Lower lobe of right lung (tissue), 2 donors: ENCODE results near the gene ATP2A1. TPM values are rescaled to one million over a fixed set of nuclear protein-coding genes. Genes with fewer than 3 reads are reported as not detected.

Source experiments
- ATAC-seq, 2 donors: fragments of 200-7000 bp; cut with Tn5 transposase; one replicate each; pipeline ENCODE4 v1.9.1; 2020 to 2022; ENCODE audit warnings: mild to moderate bottlenecking in 2 of 2, moderate library complexity in 2 of 2
- DNase-seq: peaks from one replicate; pipeline ENCODE4 v3.0.0-alpha.2; 2020
- H3K27ac ChIP-seq: fragments of 200-600 bp; one replicate; pipeline ENCODE4 v1.8.0; 2022
- H3K27me3 ChIP-seq: fragments of 200-600 bp; one replicate; pipeline ENCODE4 v1.8.0; 2022; ENCODE audit warnings: low read depth
- H3K36me3 ChIP-seq: fragments of 200-600 bp; one replicate; pipeline ENCODE4 v1.8.0; 2022; ENCODE audit warnings: mild to moderate bottlenecking
- H3K4me1 ChIP-seq: fragments of 200-600 bp; one replicate; pipeline ENCODE4 v1.8.0; 2022
- H3K4me3 ChIP-seq: fragments of 200-600 bp; one replicate; pipeline ENCODE4 v1.8.0; 2022; ENCODE audit warnings: mild to moderate bottlenecking
- H3K9me3 ChIP-seq: fragments of 200-600 bp; one replicate; pipeline ENCODE4 v1.8.0; 2022
- CTCF ChIP-seq: fragments of 200-600 bp; IDR thresholded peaks from one replicate; pipeline ENCODE4 v1.8.0; 2022; ENCODE audit warnings: antibody characterized with exemption, mild to moderate bottlenecking
- intact Hi-C: fragments of 100-400 bp; cut with DNase I; formaldehyde crosslinking; loops from one replicate; pipeline ENCODE4 v1.11.0; 2022
- total RNA-seq: library from RNA; stranded (reverse); fragmentation: NEBNext Ultra II Directional; extraction: Animal tissue kit (Norgen Biotek cat#: 25700); gene quantifications from one replicate; pipeline ENCODE4 v1.2.1, GENCODE V29; 2021
- donor health status: DM: no; HTN: yes; CAD: no; lungs with severe emphysema.

ATP2A1 gene
- total RNA-seq, 1 donor from 2014 or later = 0.38 TPM

GRCh38 chr16:28869201-28869600 is 9.1 kb upstream of the ATP2A1 start:
- DNase-seq (no peak), ATAC-seq (no peak)
- Histone ChIP-seq H3K4me1 (peaks cover 12% of the 10 kb centered on the region), H3K36me3 (peaks cover 71% of the 10 kb centered on the region), H3K27me3 (no peaks in the 10 kb centered on the region), H3K4me3 (no peak overlapping the region), H3K27ac (no peak overlapping the region), H3K9me3 (no peaks in the 10 kb centered on the region)
- intact Hi-C loops = no loop called here
- no peak for TF ChIP-seq CTCF

DNA sequence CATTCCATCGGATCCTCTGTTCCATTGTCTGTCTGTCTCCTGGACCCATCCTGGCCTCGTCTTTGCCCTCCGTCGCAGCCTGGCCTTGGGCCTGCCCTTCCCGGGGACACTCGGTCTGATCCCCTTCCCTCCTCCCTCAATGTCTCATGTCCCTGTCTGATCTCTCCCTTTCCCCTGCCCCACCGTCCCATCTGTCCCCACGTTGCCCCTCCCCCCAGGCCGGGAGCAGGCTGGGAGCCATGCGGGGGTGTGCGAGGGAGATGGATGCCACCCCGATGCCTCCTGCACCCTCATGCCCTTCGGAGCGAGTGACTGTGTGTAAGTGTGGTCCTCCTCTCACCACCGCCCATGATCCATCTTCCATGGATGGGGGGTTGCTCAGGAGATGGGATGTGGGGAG is 5.3 kb upstream of the ATP2A1 start:
- no peaks in the 10 kb centered on the region for H3K27me3 ChIP-seq
- intact Hi-C loops = no loop called here
- H3K4me3 ChIP-seq = no peak overlapping the region
- H3K27ac ChIP-seq = no peak overlapping the region
- peaks cover 61% of the 10 kb centered on the region for H3K36me3 ChIP-seq
- no peaks in the 10 kb centered on the region for H3K9me3 ChIP-seq
- no peaks in the 10 kb centered on the region for H3K4me1 ChIP-seq
- DNase-seq = no peak
- no peak for TF ChIP-seq CTCF
- ATAC-seq = no peak

DNA sequence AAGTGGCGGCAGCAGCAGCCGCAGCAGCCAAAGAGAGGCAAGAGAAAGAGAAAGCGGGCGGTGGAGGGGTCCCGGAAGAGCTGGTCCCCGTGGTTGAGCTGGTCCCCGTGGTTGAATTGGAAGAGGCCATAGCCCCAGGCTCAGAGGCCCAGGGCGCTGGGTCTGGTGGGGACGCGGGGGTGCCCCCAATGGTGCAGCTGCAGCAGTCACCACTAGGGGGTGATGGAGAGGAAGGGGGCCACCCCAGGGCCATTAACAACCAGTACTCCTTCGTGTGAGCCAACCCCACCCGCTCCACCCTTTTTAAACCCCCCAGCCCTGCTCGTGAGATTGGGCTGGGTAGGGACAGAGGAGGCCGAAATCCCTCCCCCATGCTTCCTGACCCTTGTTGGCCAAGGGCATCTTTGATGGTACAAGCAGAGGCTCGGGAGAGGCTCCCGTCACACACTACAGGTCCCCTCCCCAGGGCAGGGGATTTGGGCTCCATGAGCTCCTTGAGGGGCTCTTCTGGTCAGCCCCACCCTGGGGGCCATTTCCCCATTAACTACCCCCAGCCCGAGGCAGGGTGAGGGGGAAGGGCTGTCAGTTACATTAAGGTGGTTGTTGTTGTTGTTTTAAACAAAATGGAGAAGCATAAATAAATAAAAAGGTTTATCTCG is 4.6 kb upstream of the ATP2A1 start:
- ATAC-seq (peak; percentile 64 to 65), DNase-seq (no peak)
- Histone ChIP-seq H3K9me3 (no peaks in the 10 kb centered on the region), H3K36me3 (peaks cover 54% of the 10 kb centered on the region), H3K4me3 (no peak overlapping the region), H3K27ac (no peak overlapping the region), H3K4me1 (no peaks in the 10 kb centered on the region), H3K27me3 (no peaks in the 10 kb centered on the region)
- intact Hi-C loops = no loop called here
- peak; percentile 69 for TF ChIP-seq CTCF

GRCh38 chr16:28874406-28874805 is 3.9 kb upstream of the ATP2A1 start:
- DNase-seq (no peak), ATAC-seq (no peak)
- H3K4me1 ChIP-seq = peaks cover 5% of the 10 kb centered on the region
- no peaks in the 10 kb centered on the region for H3K27me3 ChIP-seq
- no peak for TF ChIP-seq CTCF
- H3K27ac ChIP-seq = no peak overlapping the region
- H3K9me3 ChIP-seq = no peaks in the 10 kb centered on the region
- H3K36me3 ChIP-seq = peaks cover 47% of the 10 kb centered on the region
- intact Hi-C loops = no loop called here
- no peak overlapping the region for H3K4me3 ChIP-seq

- Histone ChIP-seq H3K36me3 (peaks cover 37% of the 10 kb centered on the region), H3K4me1 (peaks cover 11% of the 10 kb centered on the region), H3K27me3 (no peaks in the 10 kb centered on the region), H3K27ac (no peak overlapping the region), H3K4me3 (no peak overlapping the region), H3K9me3 (no peaks in the 10 kb centered on the region)
- intact Hi-C loops = no loop called here
- TF ChIP-seq CTCF = no peak
- ATAC-seq (no peak), DNase-seq (no peak)
These were observed 2.9 kb upstream of the ATP2A1 start for GRCh38 chr16:28875134-28876018.
